ENCODE data around the gene TCF4. TPM values are rescaled to one million over a fixed set of nuclear protein-coding genes. Genes with fewer than 3 reads are reported as not detected.

TCF4 gene
- total and polyA plus RNA-seq, 2 donors (not counting 3 experiments of a cell fraction or from before 2014, with no cell fraction given) = 183 to 390 TPM

DNA sequence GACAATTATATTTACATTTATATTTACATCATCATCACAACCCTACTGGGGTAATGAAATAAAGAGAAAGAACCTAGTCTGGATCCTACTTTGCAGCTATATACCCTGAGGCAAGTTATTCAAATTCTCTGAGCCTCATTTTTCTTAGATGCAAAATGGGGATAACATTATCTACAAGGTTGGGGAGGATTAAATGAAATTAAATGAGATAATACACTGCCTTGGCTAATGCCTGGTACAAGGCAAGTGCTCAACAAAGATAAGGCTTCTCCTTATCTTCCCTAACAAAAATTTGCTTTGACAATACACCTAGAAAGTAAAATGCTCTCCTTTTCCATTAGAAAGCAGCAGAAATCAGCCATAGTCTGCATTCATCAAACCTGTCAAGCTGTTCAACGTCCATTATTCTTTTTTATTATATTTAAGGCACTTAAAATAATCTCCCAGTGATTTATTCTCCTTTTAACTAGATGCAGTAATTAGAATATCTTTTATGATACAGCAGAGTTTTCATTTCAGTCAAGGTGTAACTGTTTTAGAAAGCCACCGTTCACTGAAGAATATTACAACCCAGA is 44.8 kb downstream of the TCF4 start:
- Histone ChIP-seq H4K20me1 (replicated peaks; ENCODE audit: control insufficient read depth, extremely low read depth, insufficient read depth, low read length) (peaks cover 5% of the 10 kb centered on the region), H3K4me2 (ENCODE audit: insufficient read depth, low read length) (no peak overlapping the region), H3K79me2 (ENCODE audit: control insufficient read depth, insufficient read depth, low read length) (peaks cover 27% of the 10 kb centered on the region), H3K9me3 (replicated peaks; ENCODE audit: control insufficient read depth, insufficient read depth, low read length) (no peaks in the 10 kb centered on the region), H3K27me3 (ENCODE audit: control insufficient read depth in 2 of 2, insufficient read depth in 2 of 2, low read length in 2 of 2) (no peaks in the 10 kb centered on the region), H3K27ac (ENCODE audit: insufficient read depth, low read depth, low read length) (no peak overlapping the region), H3K9ac (replicated peaks; ENCODE audit: extremely low read depth, insufficient read depth, low read length) (no peak overlapping the region), H3K4me3 (replicated peaks in 1 of 3; ENCODE audit: insufficient read depth in 1 of 3, low read depth in 1 of 3, low read length in 3 of 3) (no peak overlapping the region), H3K36me3 (ENCODE audit: control insufficient read depth in 2 of 2, extremely low read depth in 1 of 2, insufficient read depth in 2 of 2, low read length in 2 of 2) (no peaks in the 10 kb centered on the region), H3K4me1 (ENCODE audit: control insufficient read depth, extremely low read depth, insufficient read depth, low read length) (no peaks in the 10 kb centered on the region), H3K9me1 (replicated peaks; ENCODE audit: control insufficient read depth, extremely low read depth, insufficient read depth, low read length) (no peaks in the 10 kb centered on the region), H2AFZ (ENCODE audit: low read depth, low read length) (no peak overlapping the region)
- BruUV-seq (replicated peaks) = no TSS peak
- ChIA-PET CTCF (interaction anchor here (1.0 kb wide), 1 partner anchor 128 kb away, joined by 3 read pairs; no protein-coding TSS in a partner anchor), POLR2A (no interaction called here)
- dilution Hi-C loops (cut with MboI; ENCODE audit: extremely low pct_ligation_motif_present, low sequenced_read_pairs) = no loop called here
- DNase-seq (ENCODE audit: low read depth, low spot score) = no peak
- FAIRE-seq = no peak
- TF ChIP-seq GATA2 (IDR thresholded peaks at IDR 0.05; ENCODE audit: insufficient read depth, insufficient read length, low read depth, low read length) = no peak
- no peak for TF ChIP-seq FOS (IDR thresholded peaks at IDR 0.05; ENCODE audit: borderline replicate concordance, insufficient read depth, low read length)
- TF ChIP-seq, protein P1, sequence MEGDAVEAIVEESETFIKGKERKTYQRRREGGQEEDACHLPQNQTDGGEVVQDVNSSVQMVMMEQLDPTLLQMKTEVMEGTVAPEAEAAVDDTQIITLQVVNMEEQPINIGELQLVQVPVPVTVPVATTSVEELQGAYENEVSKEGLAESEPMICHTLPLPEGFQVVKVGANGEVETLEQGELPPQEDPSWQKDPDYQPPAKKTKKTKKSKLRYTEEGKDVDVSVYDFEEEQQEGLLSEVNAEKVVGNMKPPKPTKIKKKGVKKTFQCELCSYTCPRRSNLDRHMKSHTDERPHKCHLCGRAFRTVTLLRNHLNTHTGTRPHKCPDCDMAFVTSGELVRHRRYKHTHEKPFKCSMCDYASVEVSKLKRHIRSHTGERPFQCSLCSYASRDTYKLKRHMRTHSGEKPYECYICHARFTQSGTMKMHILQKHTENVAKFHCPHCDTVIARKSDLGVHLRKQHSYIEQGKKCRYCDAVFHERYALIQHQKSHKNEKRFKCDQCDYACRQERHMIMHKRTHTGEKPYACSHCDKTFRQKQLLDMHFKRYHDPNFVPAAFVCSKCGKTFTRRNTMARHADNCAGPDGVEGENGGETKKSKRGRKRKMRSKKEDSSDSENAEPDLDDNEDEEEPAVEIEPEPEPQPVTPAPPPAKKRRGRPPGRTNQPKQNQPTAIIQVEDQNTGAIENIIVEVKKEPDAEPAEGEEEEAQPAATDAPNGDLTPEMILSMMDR (IDR thresholded peaks at IDR 0.05; ENCODE audit: extremely low read depth in 1 of 2, insufficient read depth in 1 of 2, low read depth in 1 of 2, low read length in 2 of 2) = no peak
- TF ChIP-seq JUN (IDR thresholded peaks at IDR 0.05; ENCODE audit: borderline replicate concordance, insufficient read depth, insufficient read length, low read depth) = no peak
- TF ChIP-seq, protein P2, sequence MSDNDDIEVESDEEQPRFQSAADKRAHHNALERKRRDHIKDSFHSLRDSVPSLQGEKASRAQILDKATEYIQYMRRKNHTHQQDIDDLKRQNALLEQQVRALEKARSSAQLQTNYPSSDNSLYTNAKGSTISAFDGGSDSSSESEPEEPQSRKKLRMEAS (IDR thresholded peaks at IDR 0.05; ENCODE audit: insufficient read depth, insufficient read length) = no peak
- TF ChIP-seq POLR2A (IDR thresholded peaks at IDR 0.05; ENCODE audit: low read depth, low read length) = no peak
- no peak for TF ChIP-seq MYC (IDR thresholded peaks at IDR 0.05; ENCODE audit: low read depth, low read length)
- no peak for TF ChIP-seq POLR2AphosphoS5 (IDR thresholded peaks at IDR 0.05; ENCODE audit: insufficient read depth, low read depth, low read length)
- intact Hi-C loops (cut with micrococcal nuclease) = no loop called here
